Breast epithelium (tissue), 3 donors: ENCODE results near the gene CD28.

Source experiments
- POLR2A ChIP-seq: fragments of 450-650 bp; IDR thresholded peaks from one replicate; pipeline ENCODE4 v1.6.1; 2016; ENCODE audit warnings: antibody characterized with exemption, mild to moderate bottlenecking, moderate library complexity
- POLR2AphosphoS5 ChIP-seq, 3 donors: sonication (generic); formaldehyde crosslinking; IDR thresholded peaks; one replicate each; pipeline ENCODE4 v1.6.1; 2017; ENCODE audit warnings: antibody characterized with exemption in 3 of 3
- TF ChIP-seq, protein P1 (sequence below), 3 donors: fragments of 450-650 bp; IDR thresholded peaks; one replicate each; pipeline ENCODE4 v1.5.1; 2016 to 2017; ENCODE audit warnings: antibody characterized with exemption in 3 of 3, mild to moderate bottlenecking in 3 of 3, moderate library complexity in 3 of 3

GRCh38 chr2:203787979-203788378 is 81.5 kb downstream of the CD28 start:
- TF ChIP-seq, protein P1, sequence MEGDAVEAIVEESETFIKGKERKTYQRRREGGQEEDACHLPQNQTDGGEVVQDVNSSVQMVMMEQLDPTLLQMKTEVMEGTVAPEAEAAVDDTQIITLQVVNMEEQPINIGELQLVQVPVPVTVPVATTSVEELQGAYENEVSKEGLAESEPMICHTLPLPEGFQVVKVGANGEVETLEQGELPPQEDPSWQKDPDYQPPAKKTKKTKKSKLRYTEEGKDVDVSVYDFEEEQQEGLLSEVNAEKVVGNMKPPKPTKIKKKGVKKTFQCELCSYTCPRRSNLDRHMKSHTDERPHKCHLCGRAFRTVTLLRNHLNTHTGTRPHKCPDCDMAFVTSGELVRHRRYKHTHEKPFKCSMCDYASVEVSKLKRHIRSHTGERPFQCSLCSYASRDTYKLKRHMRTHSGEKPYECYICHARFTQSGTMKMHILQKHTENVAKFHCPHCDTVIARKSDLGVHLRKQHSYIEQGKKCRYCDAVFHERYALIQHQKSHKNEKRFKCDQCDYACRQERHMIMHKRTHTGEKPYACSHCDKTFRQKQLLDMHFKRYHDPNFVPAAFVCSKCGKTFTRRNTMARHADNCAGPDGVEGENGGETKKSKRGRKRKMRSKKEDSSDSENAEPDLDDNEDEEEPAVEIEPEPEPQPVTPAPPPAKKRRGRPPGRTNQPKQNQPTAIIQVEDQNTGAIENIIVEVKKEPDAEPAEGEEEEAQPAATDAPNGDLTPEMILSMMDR (IDR thresholded peaks at IDR 0.05): no peak
- TF ChIP-seq POLR2A: no peak
- no peak for TF ChIP-seq POLR2AphosphoS5 (IDR thresholded peaks at IDR 0.05)
